K562 (cell line): ENCODE measurements around the gene VPS9D1. TPM values are rescaled to one million over a fixed set of nuclear protein-coding genes. Genes with fewer than 3 reads are reported as not detected.

Experiments used
- ARHGAP35 ChIP-seq: fragments of 450-650 bp; IDR thresholded peaks from 2 replicates; pipeline ENCODE4 v1.6.1; 2018; ENCODE audit not compliant: partially characterized antibody
- CBX1 ChIP-seq: sonication (generic); IDR thresholded peaks from 2 replicates; pipeline ENCODE4 v1.6.1; 2016; ENCODE audit warnings: antibody characterized with exemption, low read depth, mild to moderate bottlenecking
- CCAR2 ChIP-seq: fragments of 200-400 bp; formaldehyde crosslinking; IDR thresholded peaks from 2 replicates; pipeline ENCODE4 v1.6.1; 2017; ENCODE audit warnings: mild to moderate bottlenecking, low read depth, low read length
- CREB3 ChIP-seq: fragments of 450-650 bp; conservative IDR thresholded peaks from 2 replicates; pipeline ENCODE4 v1.6.1; 2016; ENCODE audit warnings: missing genetic modification characterization, low read depth, mild to moderate bottlenecking, missing compliant biosample characterization, moderate library complexity
- DPF2 ChIP-seq: fragments of 450-650 bp; IDR thresholded peaks from 2 replicates; pipeline ENCODE4 v1.6.1; 2016
- E2F3 ChIP-seq: fragments of 250-450 bp; sonication (Bioruptor Pico); IDR thresholded peaks from 2 replicates; pipeline ENCODE4 v1.4.0; 2020; ENCODE audit warnings: mild to moderate bottlenecking
- GTF2E2 ChIP-seq: fragments of 200-800 bp; sonication (Bioruptor generic); IDR thresholded peaks from 2 replicates; pipeline ENCODE4 v1.6.1; 2016; ENCODE audit warnings: missing genetic modification characterization, missing compliant biosample characterization
- HNRNPH1 ChIP-seq: fragments of 200-400 bp; formaldehyde crosslinking; optimal IDR thresholded peaks from 2 replicates; pipeline ENCODE3; 2017; ENCODE audit warnings: low read depth, mild to moderate bottlenecking, low read length, moderate library complexity
- HNRNPL ChIP-seq: fragments of 200-400 bp; formaldehyde crosslinking; IDR thresholded peaks from 2 replicates; pipeline ENCODE4 v1.6.1; 2017; ENCODE audit warnings: low read depth, mild to moderate bottlenecking, low read length
- IFI16 ChIP-seq: fragments of 250-450 bp; sonication (Bioruptor Pico); IDR thresholded peaks from 2 replicates; pipeline ENCODE4 v2.1.2; 2022; ENCODE audit warnings: mild to moderate bottlenecking, inconsistent platforms
- JUNB ChIP-seq: fragments of 450-650 bp; formaldehyde crosslinking; conservative IDR thresholded peaks from 2 replicates; pipeline ENCODE4 v1.4.0; 2020; ENCODE audit warnings: mild to moderate bottlenecking
- PHTF2 ChIP-seq: fragments of 250-450 bp; sonication (Bioruptor Pico); IDR thresholded peaks from 2 replicates; pipeline ENCODE4 v1.5.0; 2021; ENCODE audit warnings: mild to moderate bottlenecking
- PRMT5 ChIP-seq: sonication (generic); formaldehyde crosslinking; IDR thresholded peaks from 2 replicates; pipeline ENCODE4 v1.5.0; 2020; ENCODE audit warnings: missing genetic modification reagents
- RNF2 ChIP-seq: sonication (generic); IDR thresholded peaks from 2 replicates; pipeline ENCODE4 v1.6.1; 2016
- SRF ChIP-seq, 2 experiments: fragments of 250-450, 450-650 bp in 1 of 2; sonication (Bioruptor Pico) in 1 of 2; sonication (generic) in 1 of 2; formaldehyde crosslinking; IDR thresholded peaks; 2 replicates each; pipeline versions ENCODE4 v1.5.0 to v1.5.1; 2020 to 2022; ENCODE audit warnings: mild to moderate bottlenecking in 1 of 2, missing genetic modification reagents in 1 of 2
- SRSF3 ChIP-seq: fragments of 200-400 bp; formaldehyde crosslinking; IDR thresholded peaks from 2 replicates; pipeline ENCODE4 v1.6.1; 2016; ENCODE audit warnings: mild to moderate bottlenecking, low read length, moderate library complexity; ENCODE audit not compliant: insufficient read depth
- SRSF9 ChIP-seq: fragments of 200-400 bp; formaldehyde crosslinking; IDR thresholded peaks from 2 replicates; pipeline ENCODE4 v1.6.1; 2017; ENCODE audit warnings: low read depth, low read length, borderline replicate concordance
- TCF7L2 ChIP-seq: fragments of 150-350 bp; IDR thresholded peaks from 2 replicates; pipeline ENCODE4 v1.6.1; 2016; ENCODE audit warnings: low read depth, mild to moderate bottlenecking, low read length, moderate library complexity
- ZNF232 ChIP-seq: sonication (generic); formaldehyde crosslinking; IDR thresholded peaks from 2 replicates; pipeline ENCODE4 v1.8.0; 2022; ENCODE audit warnings: mild to moderate bottlenecking, missing genetic modification reagents
- ZNF280B ChIP-seq: fragments of 250-450 bp; sonication (Bioruptor Pico); IDR thresholded peaks from 2 replicates; pipeline ENCODE4 v1.5.1; 2021; ENCODE audit warnings: mild to moderate bottlenecking
- ZNF3 ChIP-seq: fragments of 250-450 bp; sonication (Bioruptor Pico); IDR thresholded peaks from 2 replicates; pipeline ENCODE4 v1.5.0; 2021; ENCODE audit warnings: mild to moderate bottlenecking, moderate library complexity
- ZNF431 ChIP-seq: sonication (generic); formaldehyde crosslinking; IDR thresholded peaks from 2 replicates; pipeline ENCODE4 v1.8.0; 2022; ENCODE audit warnings: mild to moderate bottlenecking, missing genetic modification reagents
- ZNF444 ChIP-seq: fragments of 250-450 bp; sonication (Bioruptor Pico); IDR thresholded peaks from 2 replicates; pipeline ENCODE4 v1.4.0; 2020; ENCODE audit warnings: mild to moderate bottlenecking, moderate library complexity
- ZNF512 ChIP-seq: IDR thresholded peaks from 2 replicates; pipeline ENCODE4 v1.6.1; 2016; ENCODE audit warnings: missing genetic modification characterization, missing compliant biosample characterization
- ZNF644 ChIP-seq: fragments of 200-800 bp; sonication (Bioruptor generic); IDR thresholded peaks from 2 replicates; pipeline ENCODE4 v1.6.1; 2016; ENCODE audit warnings: low read depth, missing genetic modification characterization, missing compliant biosample characterization
- ZNF707 ChIP-seq: fragments of 250-450 bp; sonication (Bioruptor Pico); conservative IDR thresholded peaks from 2 replicates; pipeline ENCODE4 v1.8.0; 2022; ENCODE audit warnings: inconsistent platforms, mild to moderate bottlenecking, moderate library complexity
- ZNF77 ChIP-seq: fragments of 250-450 bp; sonication (Bioruptor Pico); IDR thresholded peaks from 2 replicates; pipeline ENCODE4 v1.5.0; 2020
- ZNF785 ChIP-seq: fragments of 250-450 bp; sonication (Bioruptor Pico); IDR thresholded peaks from 2 replicates; pipeline ENCODE4 v1.4.0; 2020; ENCODE audit warnings: mild to moderate bottlenecking
- polyA plus RNA-seq, 8 experiments: library from polyadenylated mRNA; depleted of rRNA in 4 of 8; stranded (reverse) in 5 of 8; unstranded in 3 of 8; fragments of >200 nt; fragmentation: Nextera tagmentation in 2 of 8; fragmentation: Illumina TruSeq in 1 of 8; extraction: Ambion mirVana in 2 of 8; extraction: Trizol in 1 of 8; gene quantifications; 2 replicates each; pipeline versions ENCODE4 v1.2.1 to v1.2.3, GENCODE V29; 2011 to 2014; ENCODE audit warnings: inconsistent platforms in 1 of 8, missing spikeins in 1 of 8
- total RNA-seq, 7 experiments: library from RNA; depleted of rRNA in 6 of 7; stranded (reverse); fragments of >200 nt in 6 of 7; fragmentation: Illumina TruSeq in 2 of 7; extraction: Trizol in 2 of 7; gene quantifications; 2 replicates each; pipeline versions ENCODE4 v1.2.1 to v1.2.3, GENCODE V29; 2011 to 2021; ENCODE audit warnings: low replicate concordance in 1 of 7

The VPS9D1 gene
- total and polyA plus RNA-seq, 9 of the 15 experiments (the other 6 are each of a cell fraction or from before 2014, with no cell fraction given): 0.33 to 3.1 (median 1.1) TPM

GRCh38 chr16:89657442-89658220, 63.1 kb downstream of the VPS9D1 start, which contains the start of the genes CHMP1A and SPATA33 (continued):
- TF ChIP-seq ZNF707 (CRISPR knock-in tag) (peak; percentile 61; the same call in 1 of the 2 replicates), ZNF77 (CRISPR knock-in tag) (no peak), GTF2E2 (no peak), SRF (CRISPR knock-in tag; IDR thresholded peaks at IDR 0.05) (0 out of 4 replicates have a peak, but pooled peaks of 1 of the 2 experiments have one; percentile 45), CREB3 (tag) (no peak), ZNF785 (CRISPR knock-in tag) (no peak), CCAR2 (no peak), JUNB (no peak), PRMT5 (CRISPR knock-in tag) (no peak), PHTF2 (CRISPR knock-in tag) (no peak), ZNF444 (CRISPR knock-in tag) (no peak), ZNF644 (no peak), HNRNPL (no peak), CBX1 (peak; percentile 89; the same call in 1 of the 2 replicates), ZNF431 (CRISPR knock-in tag) (no peak; the same call in none of the 2 replicates), HNRNPH1 (no peak), ZNF280B (no peak), SRSF3 (no peak), ZNF512 (tag) (no peak), ZNF232 (CRISPR knock-in tag) (no peak), E2F3 (CRISPR knock-in tag) (0 out of 2 replicates have a peak, but pooled peaks have one; percentile 71), DPF2 (no peak), ARHGAP35 (no peak), IFI16 (CRISPR knock-in tag) (no peak), SRSF9 (no peak), RNF2 (no peak), TCF7L2 (no peak), ZNF3 (CRISPR knock-in tag) (no peak)
